Chondrocyte (in vitro differentiated cells): ENCODE measurements around the gene MDFI. TPM values are rescaled to one million over a fixed set of nuclear protein-coding genes. Genes with fewer than 3 reads are reported as not detected.

Experiments used
- DNase-seq: peaks from one replicate; pipeline ENCODE4 v3.0.0; 2021; ENCODE audit warnings: mixed read lengths, low spot score
- H3K27ac Mint-ChIP-seq: one replicate; pipeline ENCODE4 v1.8.0; 2021; ENCODE audit warnings: mild to moderate bottlenecking, moderate library complexity, mixed read lengths; ENCODE audit not compliant: unreplicated experiment
- H3K27me3 Mint-ChIP-seq: 2 replicates; pipeline ENCODE4 v1.8.0; 2021; ENCODE audit warnings: low read depth, mixed read lengths
- H3K36me3 Mint-ChIP-seq: 2 replicates; pipeline ENCODE4 v1.8.0; 2021; ENCODE audit warnings: low read depth, mixed read lengths
- H3K4me1 Mint-ChIP-seq: 2 replicates; pipeline ENCODE4 v1.8.0; 2021; ENCODE audit warnings: low read depth, mild to moderate bottlenecking, mixed read lengths
- H3K4me3 Mint-ChIP-seq: one replicate; pipeline ENCODE4 v1.8.0; 2021; ENCODE audit warnings: mild to moderate bottlenecking, moderate library complexity, mixed read lengths; ENCODE audit not compliant: unreplicated experiment
- H3K9me3 Mint-ChIP-seq: 2 replicates; pipeline ENCODE4 v1.8.0; 2021; ENCODE audit warnings: low read depth, mixed read lengths
- CTCF ChIP-seq: fragments of 200-600 bp; sonication (generic); IDR thresholded peaks from 2 replicates; pipeline ENCODE4 v1.5.0; 2021; ENCODE audit warnings: antibody characterized with exemption, mild to moderate bottlenecking, moderate library complexity
- total RNA-seq: library from RNA; stranded (reverse); gene quantifications from 3 replicates; pipeline ENCODE4 v1.2.1, GENCODE V29; 2021

The MDFI gene
- total RNA-seq, 1 donor from 2014 or later, result 31.8 TPM

- TF ChIP-seq CTCF, result no peak
- H3K4me3 Mint-ChIP-seq, result no peak overlapping the region
- H3K27ac Mint-ChIP-seq, result no peak overlapping the region
- no peaks in the 10 kb centered on the region for H3K9me3 Mint-ChIP-seq
- H3K27me3 Mint-ChIP-seq, result no peaks in the 10 kb centered on the region
- H3K36me3 Mint-ChIP-seq, result peaks cover 20% of the 10 kb centered on the region
- peaks cover 48% of the 10 kb centered on the region for H3K4me1 Mint-ChIP-seq
- DNase-seq, result peak; percentile 75
Observed at GRCh38 chr6:41654698-41655151, 16.5 kb downstream of the MDFI start.

GRCh38 chr6:41655176-41655575 is 16.9 kb downstream of the MDFI start:
- peaks cover 48% of the 10 kb centered on the region for H3K4me1 Mint-ChIP-seq
- H3K4me3 Mint-ChIP-seq, result no peak overlapping the region
- H3K9me3 Mint-ChIP-seq, result no peaks in the 10 kb centered on the region
- peak; percentile 12 for DNase-seq
- H3K27ac Mint-ChIP-seq, result peak overlapping the region; percentile 64
- peaks cover 19% of the 10 kb centered on the region for H3K36me3 Mint-ChIP-seq
- no peak for TF ChIP-seq CTCF
- no peaks in the 10 kb centered on the region for H3K27me3 Mint-ChIP-seq

GRCh38 chr6:41655646-41656001 is 17.4 kb downstream of the MDFI start:
- Mint-ChIP-seq H3K4me3 (no peak overlapping the region), H3K9me3 (no peaks in the 10 kb centered on the region), H3K27ac (peak overlapping the region; percentile 78), H3K4me1 (peaks cover 48% of the 10 kb centered on the region), H3K36me3 (peaks cover 17% of the 10 kb centered on the region), H3K27me3 (no peaks in the 10 kb centered on the region)
- no peak for TF ChIP-seq CTCF
- DNase-seq, result peak; percentile 56

GRCh38 chr6:41656002-41656691 is 17.9 kb downstream of the MDFI start:
- TF ChIP-seq CTCF, result no peak
- H3K27me3 Mint-ChIP-seq, result no peaks in the 10 kb centered on the region
- peak overlapping the region; percentile 78 for H3K27ac Mint-ChIP-seq
- H3K4me1 Mint-ChIP-seq, result peaks cover 48% of the 10 kb centered on the region
- H3K4me3 Mint-ChIP-seq, result no peak overlapping the region
- H3K9me3 Mint-ChIP-seq, result no peaks in the 10 kb centered on the region
- peak; percentile 84 for DNase-seq
- H3K36me3 Mint-ChIP-seq, result peaks cover 14% of the 10 kb centered on the region

- no peaks in the 10 kb centered on the region for H3K9me3 Mint-ChIP-seq
- peak; percentile 75 for DNase-seq
- peak overlapping the region; percentile 8 for H3K27ac Mint-ChIP-seq
- no peak for TF ChIP-seq CTCF
- H3K27me3 Mint-ChIP-seq, result peaks cover 10% of the 10 kb centered on the region
- no peak overlapping the region for H3K4me3 Mint-ChIP-seq
- peaks cover 42% of the 10 kb centered on the region for H3K4me1 Mint-ChIP-seq
- peaks cover 6% of the 10 kb centered on the region for H3K36me3 Mint-ChIP-seq
Observed at GRCh38 chr6:41657131-41658094, 19.1 kb downstream of the MDFI start.
